Measurements from ENCODE around the gene ACVR1.

ACVR1 gene

DNA sequence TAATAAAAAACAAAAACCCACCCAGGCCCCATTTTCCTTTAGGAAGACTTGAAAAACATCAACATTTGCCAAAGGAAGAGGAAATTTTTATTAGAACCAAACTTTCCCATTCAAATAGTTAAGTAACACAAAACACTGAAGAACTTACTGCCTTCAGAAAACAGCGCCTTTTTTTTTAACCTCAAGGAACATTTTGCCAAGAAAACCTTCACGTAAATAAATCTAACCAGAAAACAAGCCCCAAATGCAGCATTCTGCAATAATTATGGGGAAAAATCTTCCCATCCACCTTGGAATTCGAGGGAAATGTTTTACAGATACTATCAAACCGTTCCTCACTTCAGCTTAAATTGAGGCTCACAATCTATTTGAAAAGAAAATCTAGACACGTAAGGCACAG lies 56.4 kb downstream of the ACVR1 start:
- no peak for TF ChIP-seq CTCF (IDR thresholded peaks at IDR 0.05; ENCODE audit: control insufficient read depth, extremely low read depth, insufficient read depth)
- no peak for DNase-seq (ENCODE audit: low read depth)
- no peak overlapping the region for H3K4me3 ChIP-seq (ENCODE audit: low read depth, low read length)

- TF ChIP-seq CTCF (IDR thresholded peaks at IDR 0.05; ENCODE audit: control insufficient read depth, extremely low read depth, insufficient read depth) = no peak
- no peak overlapping the region for H3K4me3 ChIP-seq (ENCODE audit: low read depth, low read length)
- DNase-seq (ENCODE audit: low read depth) = no peak
These were observed 57.9 kb downstream of the ACVR1 start for GRCh38 chr2:157818227-157818626.

- H3K4me3 ChIP-seq (ENCODE audit: low read depth, low read length) = no peak overlapping the region
- no peak for DNase-seq (ENCODE audit: low read depth)
- TF ChIP-seq CTCF (IDR thresholded peaks at IDR 0.05; ENCODE audit: control insufficient read depth, extremely low read depth, insufficient read depth) = no peak
These were observed 60.7 kb downstream of the ACVR1 start for GRCh38 chr2:157815421-157815820.

GRCh38 chr2:157813467-157813866 lies 62.7 kb downstream of the ACVR1 start:
- TF ChIP-seq CTCF (IDR thresholded peaks at IDR 0.05; ENCODE audit: control insufficient read depth, extremely low read depth, insufficient read depth) = no peak
- DNase-seq (ENCODE audit: low read depth) = no peak
- H3K4me3 ChIP-seq (ENCODE audit: low read depth, low read length) = no peak overlapping the region

GRCh38 chr2:157810037-157810436 lies 66.1 kb downstream of the ACVR1 start:
- no peak for DNase-seq (ENCODE audit: low read depth)
- TF ChIP-seq CTCF (IDR thresholded peaks at IDR 0.05; ENCODE audit: control insufficient read depth, extremely low read depth, insufficient read depth) = no peak
- no peak overlapping the region for H3K4me3 ChIP-seq (ENCODE audit: low read depth, low read length)

DNA sequence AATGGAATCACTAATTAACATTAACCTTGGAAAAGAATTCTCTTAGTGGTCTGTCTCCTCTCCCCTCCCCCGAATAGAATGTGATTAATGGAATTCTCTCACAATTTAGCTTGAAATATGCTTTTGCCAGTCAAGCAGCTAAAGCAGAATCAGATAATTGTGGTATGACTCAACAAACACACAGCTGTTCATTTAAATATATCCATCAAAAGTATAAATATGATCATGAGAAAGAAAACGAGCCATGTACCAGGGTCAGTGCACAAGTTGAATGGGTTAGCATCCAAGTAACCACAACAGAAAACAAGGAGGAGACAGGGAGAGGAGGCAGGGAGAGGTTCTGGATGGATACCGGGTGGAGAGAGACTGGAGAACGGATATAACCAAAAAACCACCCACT lies 66.9 kb downstream of the ACVR1 start:
- no peak for DNase-seq (ENCODE audit: low read depth)
- TF ChIP-seq CTCF (IDR thresholded peaks at IDR 0.05; ENCODE audit: control insufficient read depth, extremely low read depth, insufficient read depth) = no peak
- no peak overlapping the region for H3K4me3 ChIP-seq (ENCODE audit: low read depth, low read length)

- H3K4me3 ChIP-seq (ENCODE audit: low read depth, low read length) = no peak overlapping the region
- no peak for DNase-seq (ENCODE audit: low read depth)
These were observed 67.7 kb downstream of the ACVR1 start for GRCh38 chr2:157808421-157808820.

More at GRCh38 chr2:157808421-157808820, 67.7 kb downstream of the ACVR1 start:
- no peak for TF ChIP-seq CTCF (IDR thresholded peaks at IDR 0.05; ENCODE audit: control insufficient read depth, extremely low read depth, insufficient read depth)

Data from LNCaP clone FGC (cell line).